ENCODE results near the gene ANXA11.
A peak's percentile ranks its signal among the peaks of the same experiment; 100 is the strongest.
"Not testable (repeated sequence)": the region's sequence is repeated elsewhere in the genome, so short reads cannot be mapped to it uniquely, and the experiment has no call there.

The ANXA11 gene

DNA sequence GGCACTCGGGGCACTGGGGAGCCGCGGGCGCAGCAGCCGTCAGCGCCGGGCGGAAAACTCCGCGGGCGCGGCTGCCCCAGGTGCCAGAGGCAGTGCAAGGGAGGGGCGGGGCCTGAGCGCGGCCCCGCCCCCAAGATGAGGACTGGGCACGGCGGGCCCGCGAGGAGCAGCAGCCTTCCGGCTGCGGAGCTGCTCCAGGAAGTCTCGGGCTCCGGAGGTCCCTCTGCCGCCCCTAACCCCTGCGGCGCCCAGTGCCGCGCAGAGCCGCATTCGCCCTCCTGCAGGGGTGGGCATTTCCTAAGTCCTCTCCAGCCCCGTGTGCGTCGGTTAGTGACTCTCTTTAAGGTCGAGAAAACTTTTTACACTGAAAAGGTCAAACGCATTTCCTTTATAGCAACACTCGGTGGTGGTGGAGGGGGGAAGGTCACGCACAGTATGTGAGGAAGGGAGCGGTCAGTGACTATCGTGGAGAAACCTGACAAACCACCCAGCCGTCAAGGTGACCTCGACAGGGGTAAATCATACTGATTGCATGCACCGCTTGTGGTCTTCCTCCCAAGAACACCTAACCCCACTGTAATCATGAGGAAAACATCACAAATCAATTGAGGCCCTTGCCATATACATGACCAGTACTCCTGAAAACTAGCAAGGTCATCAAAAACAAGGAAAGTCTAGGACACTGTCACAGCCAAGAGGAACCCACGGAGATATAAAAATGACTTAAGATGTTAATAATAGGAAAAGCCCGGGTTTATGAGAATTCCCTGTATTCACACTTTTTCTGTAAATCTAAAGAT, at the start of gene ANXA11:
Gene ANXA11 (minus strand): TSS at position 61 of the 800 bp plus-strand sequence. CDS start 32,676 bp downstream, outside the sequence.
- peak; percentile 79 for DNase-seq

DNA sequence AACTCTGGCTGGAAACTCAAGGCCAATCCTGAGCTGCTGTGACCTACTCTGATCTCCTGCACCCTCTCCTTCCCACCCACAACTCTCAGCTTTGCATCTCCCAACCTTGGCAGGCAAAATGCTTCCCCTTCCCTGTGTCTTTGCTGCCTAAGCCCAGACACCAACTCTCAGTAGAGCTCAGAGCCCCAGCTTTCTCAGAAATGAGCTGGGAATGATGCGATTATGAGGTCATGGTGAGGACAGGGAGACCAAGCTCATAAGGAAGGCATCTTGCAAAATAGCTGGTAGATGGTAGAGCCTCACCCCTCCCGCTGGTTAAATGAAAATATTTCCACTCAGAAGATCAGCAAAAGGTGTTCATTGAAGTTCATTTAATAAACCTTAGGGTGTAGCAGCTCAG, 49.4 kb upstream of the ANXA11 start:
- DNase-seq: not testable (repeated sequence)

GRCh38 chr10:80253963-80254271, 48.6 kb upstream of the ANXA11 start:
- DNase-seq: not testable (repeated sequence)

GRCh38 chr10:80253266-80253962, 48.1 kb upstream of the ANXA11 start:
- no peak for DNase-seq

DNA sequence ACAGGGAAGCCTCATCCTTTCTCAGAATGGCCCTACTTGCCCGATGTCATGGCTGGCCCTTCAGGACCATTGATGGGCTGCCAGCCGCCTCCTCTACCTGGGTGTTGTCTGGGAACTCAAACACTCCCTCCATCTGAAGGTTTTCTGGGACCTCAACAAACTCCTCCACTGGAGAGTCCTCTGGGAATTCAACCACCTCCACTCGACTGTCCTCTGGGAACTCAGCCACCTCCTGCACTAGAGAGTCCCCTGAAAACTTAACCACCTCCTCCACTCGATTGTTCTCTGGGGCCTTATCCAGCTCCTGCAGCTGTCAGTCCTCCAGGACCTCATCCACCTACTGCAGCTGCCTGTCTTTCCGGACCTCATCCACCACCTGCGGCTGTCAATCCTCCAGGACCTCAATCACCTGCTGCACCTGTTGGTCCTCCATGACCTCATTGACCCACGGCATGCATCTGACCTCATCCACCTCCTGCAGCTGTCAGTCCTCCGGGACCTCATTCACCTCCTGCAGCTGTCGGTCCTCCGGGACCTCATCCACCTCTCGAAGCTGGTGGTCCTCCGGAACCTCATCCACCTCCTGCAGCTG, 47.1 kb upstream of the ANXA11 start:
- DNase-seq: no peak

GRCh38 chr10:80251703-80252280, 46.5 kb upstream of the ANXA11 start:
- not testable (repeated sequence) for DNase-seq

GRCh38 chr10:80250399-80250798, 45.1 kb upstream of the ANXA11 start:
- not testable (repeated sequence) for DNase-seq

- not testable (repeated sequence) for DNase-seq
Measured at GRCh38 chr10:80249906-80250305, 44.6 kb upstream of the ANXA11 start.

- not testable (repeated sequence) for DNase-seq
Measured at GRCh38 chr10:80247611-80248010, 42.3 kb upstream of the ANXA11 start.

- peak; percentile 63 for DNase-seq
Measured at GRCh38 chr10:80244371-80244770, 39.0 kb upstream of the ANXA11 start.

DNA sequence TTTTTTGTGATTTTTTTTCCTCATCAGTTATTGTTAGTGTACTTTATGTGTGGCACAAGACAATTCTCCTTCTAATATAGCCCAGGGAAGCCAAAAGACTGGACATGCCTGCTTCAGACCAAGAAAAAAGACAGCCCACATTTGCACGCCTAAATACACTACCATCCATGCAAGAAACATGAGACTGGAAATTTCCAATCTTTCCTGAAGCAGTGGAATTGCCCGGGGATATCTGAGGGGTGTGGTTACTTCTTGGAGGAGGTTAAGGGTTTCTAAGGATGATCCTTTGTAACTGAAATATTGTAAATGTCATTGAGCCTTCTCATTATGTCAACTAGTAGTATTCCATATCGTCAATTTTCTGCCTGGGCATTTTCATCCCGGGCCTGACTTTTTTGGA, 37.0 kb upstream of the ANXA11 start:
- DNase-seq: not testable (repeated sequence)

DNA sequence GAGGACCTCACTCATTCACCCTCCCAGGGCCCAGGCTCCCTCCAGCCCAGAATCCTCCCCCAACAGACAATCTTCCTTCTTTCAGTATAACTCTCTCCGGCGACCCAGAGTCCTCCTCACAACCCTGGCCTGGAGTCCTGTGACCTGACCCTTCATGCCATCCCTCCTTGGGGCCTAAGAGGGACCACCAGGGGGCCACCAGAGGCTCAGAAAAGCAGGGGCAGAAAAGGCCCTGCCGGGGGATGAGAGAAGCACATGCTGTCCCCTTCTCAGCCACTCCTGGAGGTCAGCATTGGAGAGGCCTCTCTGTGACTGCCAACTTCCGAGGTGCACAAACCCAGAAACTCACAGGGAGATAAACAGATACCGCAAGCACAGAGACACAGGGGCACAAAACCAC, 31.1 kb upstream of the ANXA11 start:
- DNase-seq: not testable (repeated sequence)

DNA sequence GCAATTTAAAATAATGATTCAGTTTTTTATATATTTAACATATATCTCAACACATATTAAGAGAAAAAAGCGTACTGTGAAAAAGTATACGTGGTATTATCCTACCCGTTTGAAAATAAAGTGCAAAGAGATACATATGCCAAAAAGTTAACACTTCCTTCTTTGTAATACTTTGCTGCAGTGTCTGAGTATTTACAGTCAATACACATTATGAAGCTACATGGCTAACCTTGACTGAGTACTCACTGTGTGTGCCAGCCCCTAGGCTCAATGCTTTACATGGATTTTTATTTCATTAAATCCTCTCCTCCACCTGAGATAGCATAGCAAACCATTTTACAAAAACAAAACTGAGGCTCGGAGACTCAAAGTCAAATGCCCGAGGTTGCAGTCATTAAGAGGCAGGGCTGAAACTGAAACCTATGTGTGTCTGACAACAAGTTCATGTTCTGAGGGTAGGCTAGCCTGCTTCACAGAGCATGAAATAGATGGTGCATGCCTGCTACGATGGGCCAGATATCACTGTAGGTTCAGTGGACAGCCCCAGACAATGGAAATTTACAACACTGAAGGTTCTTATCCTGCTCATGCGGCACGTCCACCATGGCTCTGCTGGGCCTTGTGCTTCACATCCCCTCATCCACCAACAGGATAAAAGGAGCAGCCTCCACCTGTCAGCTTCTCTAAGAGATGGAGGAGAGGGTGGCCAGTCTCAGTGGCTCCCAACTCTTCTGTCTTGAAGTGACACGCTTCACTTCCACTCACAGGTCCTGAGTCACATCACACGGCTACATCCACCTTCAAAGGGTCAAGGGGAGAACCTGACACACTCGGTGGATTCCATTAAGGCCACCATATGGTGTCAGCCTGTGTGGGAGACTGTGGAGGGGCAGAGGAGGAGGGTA, 29.2 kb upstream of the ANXA11 start:
- DNase-seq: not testable (repeated sequence)

GRCh38 chr10:80233871-80234270, 28.5 kb upstream of the ANXA11 start:
- DNase-seq: not testable (repeated sequence)

- peak; percentile 74 for DNase-seq
Measured at GRCh38 chr10:80226723-80227122, 21.4 kb upstream of the ANXA11 start.

DNA sequence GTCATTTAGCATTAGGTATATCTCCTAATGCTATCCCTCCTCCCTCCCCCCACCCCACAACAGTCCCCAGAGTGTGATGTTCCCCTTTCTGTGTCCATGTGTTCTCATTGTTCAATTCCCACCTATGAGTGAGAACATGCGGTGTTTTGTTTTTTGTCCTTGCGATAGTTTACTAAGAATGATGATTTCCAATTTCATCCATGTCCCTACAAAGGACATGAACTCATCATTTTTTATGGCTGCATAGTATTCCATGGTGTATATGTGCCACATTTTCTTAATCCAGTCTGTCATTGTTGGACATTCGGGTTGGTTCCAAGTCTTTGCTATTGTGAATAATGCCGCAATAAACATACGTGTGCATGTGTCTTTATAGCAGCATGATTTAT, 17.7 kb upstream of the ANXA11 start:
- not testable (repeated sequence) for DNase-seq

DNA sequence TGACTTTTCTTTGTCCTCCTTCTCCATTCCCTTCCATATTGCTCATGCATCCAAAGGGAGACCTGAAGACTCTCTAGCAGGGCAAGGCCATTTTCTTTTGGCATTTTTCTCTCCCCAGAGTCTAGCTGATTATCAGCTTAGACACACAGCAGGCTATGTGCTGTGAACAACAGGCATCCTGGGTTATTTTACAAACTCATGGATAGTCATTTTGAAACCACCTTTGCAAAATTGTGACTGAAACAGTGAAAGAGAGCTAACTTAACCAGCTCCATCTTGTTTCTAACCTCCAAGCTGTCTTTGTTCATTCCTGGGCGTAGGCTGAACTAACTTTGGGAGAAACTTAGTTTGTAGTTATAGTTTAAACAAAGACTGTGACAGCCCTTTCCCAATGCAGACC, 13.5 kb upstream of the ANXA11 start:
- not testable (repeated sequence) for DNase-seq

GRCh38 chr10:80214368-80214982, 9.1 kb upstream of the ANXA11 start:
- DNase-seq: not testable (repeated sequence)

- not testable (repeated sequence) for DNase-seq
Measured at GRCh38 chr10:80212535-80213115, 7.3 kb upstream of the ANXA11 start.

DNA sequence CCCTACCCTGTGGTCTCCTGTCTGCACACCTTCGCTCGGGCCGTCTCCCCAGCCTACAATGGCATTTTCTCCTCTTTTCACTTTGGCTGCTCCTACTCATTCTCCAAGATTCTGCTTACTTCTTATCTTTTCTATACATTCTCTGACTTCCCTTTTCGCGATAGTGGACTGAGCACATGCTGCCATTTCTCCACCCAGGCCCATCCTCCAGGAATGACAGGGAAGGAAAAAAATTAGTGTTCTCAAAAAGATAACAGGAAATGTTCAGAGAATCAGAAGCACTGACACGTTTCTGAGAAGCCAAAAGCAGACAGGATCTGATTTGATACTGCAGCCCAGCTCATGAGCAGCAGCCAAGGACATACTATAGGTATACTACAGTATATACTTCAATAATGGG, 6.4 kb upstream of the ANXA11 start:
- no peak for DNase-seq

- no peak for DNase-seq
Measured at GRCh38 chr10:80210259-80210658, 4.9 kb upstream of the ANXA11 start.

Data from fibroblast of skin of right biceps (primary cell).